ENCODE measurements around the gene C19orf25. TPM values are rescaled to one million over a fixed set of nuclear protein-coding genes. Genes with fewer than 3 reads are reported as not detected.

C19orf25 gene
- total and polyA plus RNA-seq, 2 of the 13 experiments (the other 11 are each of a cell fraction or from before 2014, with no cell fraction given), result 14.2 to 32.4 TPM

- Histone ChIP-seq H3K9ac (ENCODE audit: insufficient read depth, low read depth, low read length) (no peak overlapping the region), H3K4me1 (ENCODE audit: insufficient read depth, low read length) (peaks cover 21% of the 10 kb centered on the region), H3K79me2 (ENCODE audit: insufficient read depth, low read length) (no peaks in the 10 kb centered on the region), H3K27me3 (ENCODE audit: control insufficient read depth in 1 of 2, insufficient read depth in 2 of 2, low read length in 2 of 2) (no peaks in the 10 kb centered on the region), H4K20me1 (ENCODE audit: insufficient read depth, low read length) (no peaks in the 10 kb centered on the region), H3K4me3 (replicated peaks in 1 of 3; ENCODE audit: insufficient read depth in 1 of 3, low read depth in 2 of 3, low read length in 3 of 3) (no peak overlapping the region), H3K27ac (ENCODE audit: extremely low read length, insufficient read depth, low read length) (no peak overlapping the region), H3K9me3 (ENCODE audit: low read length) (no peaks in the 10 kb centered on the region), H2AFZ (ENCODE audit: low read length) (no peak overlapping the region), H3K4me2 (ENCODE audit: low read depth, low read length) (no peak overlapping the region), H3K36me3 (replicated peaks in 1 of 2; ENCODE audit: control insufficient read depth in 1 of 2, insufficient read depth in 2 of 2, low read length in 2 of 2) (no peaks in the 10 kb centered on the region)
- FAIRE-seq, result no peak
- no peak for DNase-seq (ENCODE audit: low spot score)
- no TSS peak for BruUV-seq (replicated peaks)
- ATAC-seq, result no peak
- in situ Hi-C loops (cut with HindIII; ENCODE audit: extremely low pct_ligation_motif_present, low pct_unique_long_range_greater_than_20kb) (no loop called here), intact Hi-C loops (cut with micrococcal nuclease; ENCODE audit: unreplicated experiment) (no loop called here)
- POLR2A ChIA-PET, result interaction anchor here (1.3 kb wide), 1 partner anchor 13 kb away, joined by 4 read pairs; the partner anchor contains the start of gene REEP6
- 65% methylated on average over 17 of the region's 23 CpGs for WGBS (ENCODE audit: low lambda C conversion rate)
- CTCF ChIA-PET (ENCODE audit: low intra/inter-chr PET ratio, low total read pairs), result interaction anchor here (0.6 to 1.2 kb wide), 2 partner anchors 9 to 97 kb away, joined by 3 to 5 read pairs; partner anchors contain the start of genes ADAMTSL5 and DAZAP1
- no peak for TF ChIP-seq RCOR2 (CRISPR knock-in tag; IDR thresholded peaks at IDR 0.05)
- no peak for TF ChIP-seq ZNF790 (CRISPR knock-in tag; IDR thresholded peaks at IDR 0.05; ENCODE audit: borderline replicate concordance)
- no peak for TF ChIP-seq ZNF709 (CRISPR knock-in tag; IDR thresholded peaks at IDR 0.05)
- TF ChIP-seq RORA (CRISPR knock-in tag; IDR thresholded peaks at IDR 0.05), result no peak
- peak; percentile 51 for TF ChIP-seq AGO2 (optimal IDR thresholded peaks at IDR 0.05; ENCODE audit: low read depth, low read length)
- no peak for TF ChIP-seq MXI1 (IDR thresholded peaks at IDR 0.05; ENCODE audit: borderline replicate concordance, low read depth, low read length)
- TF ChIP-seq, protein P1, sequence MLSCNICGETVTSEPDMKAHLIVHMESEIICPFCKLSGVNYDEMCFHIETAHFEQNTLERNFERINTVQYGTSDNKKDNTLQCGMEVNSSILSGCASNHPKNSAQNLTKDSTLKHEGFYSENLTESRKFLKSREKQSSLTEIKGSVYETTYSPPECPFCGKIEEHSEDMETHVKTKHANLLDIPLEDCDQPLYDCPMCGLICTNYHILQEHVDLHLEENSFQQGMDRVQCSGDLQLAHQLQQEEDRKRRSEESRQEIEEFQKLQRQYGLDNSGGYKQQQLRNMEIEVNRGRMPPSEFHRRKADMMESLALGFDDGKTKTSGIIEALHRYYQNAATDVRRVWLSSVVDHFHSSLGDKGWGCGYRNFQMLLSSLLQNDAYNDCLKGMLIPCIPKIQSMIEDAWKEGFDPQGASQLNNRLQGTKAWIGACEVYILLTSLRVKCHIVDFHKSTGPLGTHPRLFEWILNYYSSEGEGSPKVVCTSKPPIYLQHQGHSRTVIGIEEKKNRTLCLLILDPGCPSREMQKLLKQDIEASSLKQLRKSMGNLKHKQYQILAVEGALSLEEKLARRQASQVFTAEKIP (CRISPR knock-in tag; IDR thresholded peaks at IDR 0.05; ENCODE audit: borderline replicate concordance), result no peak
- TF ChIP-seq, protein P2, sequence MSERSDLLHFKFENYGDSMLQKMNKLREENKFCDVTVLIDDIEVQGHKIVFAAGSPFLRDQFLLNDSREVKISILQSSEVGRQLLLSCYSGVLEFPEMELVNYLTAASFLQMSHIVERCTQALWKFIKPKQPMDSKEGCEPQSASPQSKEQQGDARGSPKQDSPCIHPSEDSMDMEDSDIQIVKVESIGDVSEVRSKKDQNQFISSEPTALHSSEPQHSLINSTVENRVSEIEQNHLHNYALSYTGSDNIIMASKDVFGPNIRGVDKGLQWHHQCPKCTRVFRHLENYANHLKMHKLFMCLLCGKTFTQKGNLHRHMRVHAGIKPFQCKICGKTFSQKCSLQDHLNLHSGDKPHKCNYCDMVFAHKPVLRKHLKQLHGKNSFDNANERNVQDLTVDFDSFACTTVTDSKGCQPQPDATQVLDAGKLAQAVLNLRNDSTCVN (CRISPR knock-in tag; IDR thresholded peaks at IDR 0.05; ENCODE audit: borderline replicate concordance), result no peak
- no peak for TF ChIP-seq RARA (CRISPR knock-in tag; IDR thresholded peaks at IDR 0.05)
- peak; percentile 13 for TF ChIP-seq SRSF1 (optimal IDR thresholded peaks at IDR 0.05; ENCODE audit: low read depth, low read length)
- TF ChIP-seq GABPA (IDR thresholded peaks at IDR 0.05; ENCODE audit: low read depth, low read length), result no peak
- no peak for TF ChIP-seq GABPA (CRISPR knock-in tag; IDR thresholded peaks at IDR 0.05; ENCODE audit: low read depth)
- no peak for TF ChIP-seq SAP130 (CRISPR knock-in tag; IDR thresholded peaks at IDR 0.05; ENCODE audit: low read depth)
- TF ChIP-seq KDM3A (CRISPR knock-in tag; IDR thresholded peaks at IDR 0.05; ENCODE audit: low read depth), result no peak
- no peak for TF ChIP-seq HNRNPLL (IDR thresholded peaks at IDR 0.05; ENCODE audit: low read depth, low read length, poor library complexity, severe bottlenecking)
- TF ChIP-seq MIXL1 (CRISPR knock-in tag; IDR thresholded peaks at IDR 0.05), result no peak
- no peak for TF ChIP-seq ZSCAN29 (CRISPR knock-in tag; conservative IDR thresholded peaks at IDR 0.05)
- TF ChIP-seq ZNF761 (CRISPR knock-in tag; conservative IDR thresholded peaks at IDR 0.05), result no peak
- TF ChIP-seq, protein P3, sequence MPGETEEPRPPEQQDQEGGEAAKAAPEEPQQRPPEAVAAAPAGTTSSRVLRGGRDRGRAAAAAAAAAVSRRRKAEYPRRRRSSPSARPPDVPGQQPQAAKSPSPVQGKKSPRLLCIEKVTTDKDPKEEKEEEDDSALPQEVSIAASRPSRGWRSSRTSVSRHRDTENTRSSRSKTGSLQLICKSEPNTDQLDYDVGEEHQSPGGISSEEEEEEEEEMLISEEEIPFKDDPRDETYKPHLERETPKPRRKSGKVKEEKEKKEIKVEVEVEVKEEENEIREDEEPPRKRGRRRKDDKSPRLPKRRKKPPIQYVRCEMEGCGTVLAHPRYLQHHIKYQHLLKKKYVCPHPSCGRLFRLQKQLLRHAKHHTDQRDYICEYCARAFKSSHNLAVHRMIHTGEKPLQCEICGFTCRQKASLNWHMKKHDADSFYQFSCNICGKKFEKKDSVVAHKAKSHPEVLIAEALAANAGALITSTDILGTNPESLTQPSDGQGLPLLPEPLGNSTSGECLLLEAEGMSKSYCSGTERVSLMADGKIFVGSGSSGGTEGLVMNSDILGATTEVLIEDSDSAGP (CRISPR knock-in tag; IDR thresholded peaks at IDR 0.05; ENCODE audit: borderline replicate concordance), result no peak
- no peak for TF ChIP-seq NFKBIZ (CRISPR knock-in tag; IDR thresholded peaks at IDR 0.05)
- 0 out of 2 replicates have a peak, but pooled peaks have one; percentile 17 for TF ChIP-seq ZNF768 (CRISPR knock-in tag; IDR thresholded peaks at IDR 0.05)
- no peak for TF ChIP-seq CEBPB (IDR thresholded peaks at IDR 0.05; ENCODE audit: borderline replicate concordance, low read depth, low read length)
Measured at GRCh38 chr19:1503925-1504773, 25.1 kb upstream of the C19orf25 start.
